Measurements from ENCODE around the gene NAV3. TPM values are rescaled to one million over a fixed set of nuclear protein-coding genes. Genes with fewer than 3 reads are reported as not detected.
A peak's percentile ranks its signal among the peaks of the same experiment; 100 is the strongest.

The NAV3 gene
- total and polyA plus RNA-seq, 4 donors, result 0.25 to 40.3 (median 3.9) TPM

DNA sequence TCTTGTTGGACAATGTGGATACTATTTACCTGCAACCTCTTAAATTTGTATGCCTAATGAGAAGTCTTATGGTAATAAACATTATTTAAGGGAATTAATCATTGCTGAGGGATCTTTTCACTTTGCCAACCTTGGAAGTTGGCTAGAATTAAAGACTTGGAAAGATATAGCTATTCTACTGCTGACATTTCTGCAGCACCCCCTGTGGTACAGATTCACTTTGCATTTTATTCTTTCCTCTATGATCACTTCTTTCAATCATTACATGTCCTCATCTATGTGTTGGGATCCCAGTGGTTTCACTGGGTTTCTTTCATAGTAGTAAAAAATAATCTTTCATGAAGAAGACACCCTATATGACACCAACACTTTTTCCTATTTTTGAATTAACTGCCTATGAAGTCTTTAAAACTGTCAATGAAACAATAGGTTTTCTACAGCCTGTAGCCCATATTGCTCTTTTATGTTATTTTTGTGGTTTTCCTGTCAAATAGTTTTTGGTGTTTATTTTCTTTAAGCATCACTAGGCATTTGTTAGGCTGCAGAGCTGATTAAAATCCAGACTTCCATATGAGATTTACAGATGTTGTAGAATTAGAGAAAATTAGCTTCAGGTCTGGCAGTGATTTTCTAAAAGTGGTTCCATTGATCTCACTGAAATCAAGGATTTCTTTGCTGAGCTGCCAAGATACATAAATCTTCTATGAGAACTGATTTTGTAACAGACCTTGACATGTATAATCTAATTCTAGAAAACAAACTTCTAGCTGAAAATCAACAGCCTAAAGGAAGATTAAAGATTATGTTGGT lies 256.1 kb downstream of the NAV3 start:
- DNase-seq, result no peak
- intact Hi-C loops (cut with DNase I), result no loop called here
- no peaks in the 10 kb centered on the region for H3K36me3 ChIP-seq (ENCODE audit: control insufficient read depth in 1 of 2, insufficient read depth in 2 of 2, low read length in 1 of 2)
- no peak overlapping the region for H3K27ac ChIP-seq (ENCODE audit: low read depth in 1 of 2, low read length in 2 of 2)
- no peak overlapping the region for H3K4me3 ChIP-seq (ENCODE audit: low read length in 2 of 2)
- no peak for ATAC-seq (ENCODE audit: low FRiP score)
- no peaks in the 10 kb centered on the region for H3K27me3 ChIP-seq (ENCODE audit: control insufficient read depth in 1 of 2, insufficient read depth in 2 of 2, low read length in 1 of 2)
- H3K9me3 ChIP-seq (ENCODE audit: control insufficient read depth, low read length), result no peaks in the 10 kb centered on the region
- H3K4me1 ChIP-seq (ENCODE audit: control insufficient read depth in 1 of 2, insufficient read depth in 2 of 2, low read length in 2 of 2), result no peaks in the 10 kb centered on the region

DNA sequence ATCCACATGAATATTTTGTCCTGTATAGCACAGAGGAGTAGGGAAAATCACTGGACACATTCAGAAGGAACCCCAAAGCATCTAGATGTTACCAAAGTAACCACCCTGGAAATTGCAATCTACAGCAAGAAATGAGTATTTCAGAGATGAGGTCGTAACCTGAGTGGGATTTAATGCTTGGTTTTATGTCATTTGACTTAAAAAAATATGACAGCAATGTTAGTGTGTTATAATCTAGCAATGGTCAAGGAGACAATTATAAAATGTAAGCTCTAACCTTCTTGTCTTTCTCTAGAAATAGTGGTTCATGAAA lies 256.6 kb downstream of the NAV3 start:
- H3K4me3 ChIP-seq (ENCODE audit: low read length in 2 of 2), result no peak overlapping the region
- intact Hi-C loops (cut with DNase I), result no loop called here
- no peak overlapping the region for H3K27ac ChIP-seq (ENCODE audit: low read depth in 1 of 2, low read length in 2 of 2)
- H3K4me1 ChIP-seq (ENCODE audit: control insufficient read depth in 1 of 2, insufficient read depth in 2 of 2, low read length in 2 of 2), result no peaks in the 10 kb centered on the region
- ATAC-seq (ENCODE audit: low FRiP score) (no peak), DNase-seq (no peak)
- no peaks in the 10 kb centered on the region for H3K9me3 ChIP-seq (ENCODE audit: control insufficient read depth, low read length)
- 76% methylated on average over 1 of the region's 1 CpG for WGBS, 2 donors
- H3K27me3 ChIP-seq (ENCODE audit: control insufficient read depth in 1 of 2, insufficient read depth in 2 of 2, low read length in 1 of 2), result no peaks in the 10 kb centered on the region
- no peaks in the 10 kb centered on the region for H3K36me3 ChIP-seq (ENCODE audit: control insufficient read depth in 1 of 2, insufficient read depth in 2 of 2, low read length in 1 of 2)

DNA sequence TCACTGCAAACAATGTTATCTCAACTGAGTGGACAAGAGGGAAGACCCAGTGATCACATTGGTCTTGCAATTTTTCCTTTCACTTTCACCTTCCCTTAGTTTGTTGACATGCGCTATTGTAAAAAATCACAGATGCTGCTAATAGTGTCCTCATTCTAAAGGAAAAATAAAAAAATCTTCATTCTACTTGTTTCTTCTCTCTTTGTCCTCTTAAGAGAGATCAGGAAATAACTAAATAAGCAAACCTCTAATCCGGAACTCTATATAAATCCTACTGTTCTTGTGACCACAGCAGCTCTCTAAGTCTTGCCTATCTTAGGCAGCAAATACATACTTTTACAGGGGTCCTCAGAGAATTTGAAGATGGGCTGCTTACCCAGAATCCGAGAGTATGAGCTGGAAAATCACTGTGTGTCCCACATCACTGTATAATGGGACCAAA lies 257.7 kb downstream of the NAV3 start:
- H3K36me3 ChIP-seq (ENCODE audit: control insufficient read depth in 1 of 2, insufficient read depth in 2 of 2, low read length in 1 of 2), result no peaks in the 10 kb centered on the region
- ATAC-seq (ENCODE audit: low FRiP score) (no peak), DNase-seq (no peak)
- no peak overlapping the region for H3K27ac ChIP-seq (ENCODE audit: low read depth in 1 of 2, low read length in 2 of 2)
- no peaks in the 10 kb centered on the region for H3K9me3 ChIP-seq (ENCODE audit: control insufficient read depth, low read length)
- H3K4me3 ChIP-seq (ENCODE audit: low read length in 2 of 2), result no peak overlapping the region
- no peaks in the 10 kb centered on the region for H3K27me3 ChIP-seq (ENCODE audit: control insufficient read depth in 1 of 2, insufficient read depth in 2 of 2, low read length in 1 of 2)
- intact Hi-C loops (cut with DNase I), result no loop called here
- 65 to 68% methylated on average over 3 of the region's 3 CpGs for WGBS, 2 donors
- H3K4me1 ChIP-seq (ENCODE audit: control insufficient read depth in 1 of 2, insufficient read depth in 2 of 2, low read length in 2 of 2), result no peaks in the 10 kb centered on the region

DNA sequence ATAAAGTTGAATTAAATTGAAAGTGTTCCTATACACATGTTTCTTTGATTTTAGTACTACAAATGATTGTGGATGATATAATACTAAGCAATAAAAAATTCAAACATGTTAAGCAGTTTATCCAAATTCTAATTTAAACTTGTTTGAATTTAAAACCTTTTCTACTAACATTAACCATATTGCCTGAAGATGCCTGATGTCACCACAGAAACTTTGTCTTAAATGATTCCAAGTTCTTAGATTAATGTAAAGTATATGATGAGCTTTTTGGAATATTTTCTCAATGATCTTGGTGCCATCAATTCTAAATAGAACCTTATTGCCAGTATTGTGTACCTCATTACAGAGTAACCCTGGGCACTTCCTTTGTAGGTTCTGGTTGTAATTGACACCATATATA lies 259.6 kb downstream of the NAV3 start:
- H3K27me3 ChIP-seq (ENCODE audit: control insufficient read depth in 1 of 2, insufficient read depth in 2 of 2, low read length in 1 of 2), result no peaks in the 10 kb centered on the region
- H3K36me3 ChIP-seq (ENCODE audit: control insufficient read depth in 1 of 2, insufficient read depth in 2 of 2, low read length in 1 of 2), result no peaks in the 10 kb centered on the region
- DNase-seq (no peak), ATAC-seq (ENCODE audit: low FRiP score) (no peak)
- intact Hi-C loops (cut with DNase I), result no loop called here
- no peaks in the 10 kb centered on the region for H3K4me1 ChIP-seq (ENCODE audit: control insufficient read depth in 1 of 2, insufficient read depth in 2 of 2, low read length in 2 of 2)
- no peaks in the 10 kb centered on the region for H3K9me3 ChIP-seq (ENCODE audit: control insufficient read depth, low read length)
- no peak overlapping the region for H3K4me3 ChIP-seq (ENCODE audit: low read length in 2 of 2)
- H3K27ac ChIP-seq (ENCODE audit: low read depth in 1 of 2, low read length in 2 of 2), result no peak overlapping the region

DNA sequence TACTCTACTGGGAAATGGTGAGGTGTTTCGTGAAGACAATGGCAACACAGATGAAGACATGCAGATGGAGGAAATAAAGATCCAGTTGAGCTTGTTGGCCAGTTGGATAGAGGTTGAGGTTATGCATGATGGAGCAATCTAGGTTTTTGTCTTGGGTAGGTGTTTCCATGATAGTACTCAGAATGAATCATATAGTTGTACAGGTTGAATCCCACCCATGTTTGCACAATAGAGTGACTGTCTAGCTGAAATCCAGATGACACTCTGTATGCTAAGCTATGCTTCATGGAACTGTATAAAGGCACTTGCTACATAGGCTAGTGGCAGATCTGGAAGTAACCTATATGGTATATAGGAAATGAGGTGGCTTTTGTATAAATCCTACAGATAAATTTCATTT lies 264.9 kb downstream of the NAV3 start:
- ATAC-seq (ENCODE audit: low FRiP score), result no peak
- intact Hi-C loops (cut with DNase I), result no loop called here

DNA sequence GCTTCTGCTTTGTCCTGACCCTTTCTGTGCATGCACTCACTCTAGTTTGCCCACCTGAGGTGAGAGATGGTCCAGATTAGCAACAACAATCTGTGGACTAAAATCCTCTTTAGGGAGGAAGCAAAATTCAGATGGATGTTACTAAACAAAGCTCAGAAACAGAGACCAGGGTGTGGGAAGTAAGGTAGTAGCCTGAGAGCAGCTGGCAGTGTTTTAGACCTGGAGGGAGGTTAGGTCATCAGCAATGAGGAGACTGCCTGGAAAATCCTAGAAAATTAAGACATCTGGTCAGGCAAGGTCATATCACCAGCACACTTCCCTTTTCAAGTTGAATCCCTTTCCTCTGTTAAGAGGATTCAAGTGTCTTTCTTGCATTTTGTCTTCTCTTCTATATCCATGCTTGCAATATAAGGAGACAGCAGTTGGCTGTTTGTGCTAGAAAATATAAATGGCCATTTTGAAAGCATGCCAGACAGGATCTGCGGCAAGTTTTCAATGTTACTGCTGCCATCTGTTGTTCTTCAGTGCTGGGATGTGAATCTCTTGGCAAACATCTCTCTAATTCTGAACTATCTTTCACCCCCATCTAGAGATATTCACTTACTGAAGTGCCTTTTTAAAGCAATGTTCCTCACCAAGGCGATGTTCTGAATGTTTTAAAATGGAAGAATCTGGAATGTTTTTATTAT lies 266.4 kb downstream of the NAV3 start:
- Histone ChIP-seq H3K27me3 (ENCODE audit: control insufficient read depth in 1 of 2, insufficient read depth in 2 of 2, low read length in 1 of 2) (no peaks in the 10 kb centered on the region), H3K27ac (ENCODE audit: low read depth in 1 of 2, low read length in 2 of 2) (no peak overlapping the region), H3K9me3 (ENCODE audit: control insufficient read depth, low read length) (no peaks in the 10 kb centered on the region), H3K4me3 (ENCODE audit: low read length in 2 of 2) (no peak overlapping the region), H3K4me1 (ENCODE audit: control insufficient read depth in 1 of 2, insufficient read depth in 2 of 2, low read length in 2 of 2) (no peaks in the 10 kb centered on the region), H3K36me3 (ENCODE audit: control insufficient read depth in 1 of 2, insufficient read depth in 2 of 2, low read length in 1 of 2) (no peaks in the 10 kb centered on the region)
- ATAC-seq (ENCODE audit: low FRiP score), result peak; percentile 46
- intact Hi-C loops (cut with DNase I), result no loop called here
- DNase-seq, result peak in 1 of 2 donors; percentile 24
- 67 to 68% methylated on average over 2 of the region's 2 CpGs for WGBS, 2 donors

More for the DNA sequence above, 264.9 kb downstream of the NAV3 start:
- 44 to 93% methylated on average over 1 of the region's 1 CpG for WGBS, 2 donors
- no peak overlapping the region for H3K4me3 ChIP-seq (ENCODE audit: low read length in 2 of 2)
- H3K4me1 ChIP-seq (ENCODE audit: control insufficient read depth in 1 of 2, insufficient read depth in 2 of 2, low read length in 2 of 2), result no peaks in the 10 kb centered on the region
- DNase-seq, result no peak
- no peaks in the 10 kb centered on the region for H3K36me3 ChIP-seq (ENCODE audit: control insufficient read depth in 1 of 2, insufficient read depth in 2 of 2, low read length in 1 of 2)
- H3K27me3 ChIP-seq (ENCODE audit: control insufficient read depth in 1 of 2, insufficient read depth in 2 of 2, low read length in 1 of 2), result no peaks in the 10 kb centered on the region
- no peaks in the 10 kb centered on the region for H3K9me3 ChIP-seq (ENCODE audit: control insufficient read depth, low read length)
- no peak overlapping the region for H3K27ac ChIP-seq (ENCODE audit: low read depth in 1 of 2, low read length in 2 of 2)

DNA sequence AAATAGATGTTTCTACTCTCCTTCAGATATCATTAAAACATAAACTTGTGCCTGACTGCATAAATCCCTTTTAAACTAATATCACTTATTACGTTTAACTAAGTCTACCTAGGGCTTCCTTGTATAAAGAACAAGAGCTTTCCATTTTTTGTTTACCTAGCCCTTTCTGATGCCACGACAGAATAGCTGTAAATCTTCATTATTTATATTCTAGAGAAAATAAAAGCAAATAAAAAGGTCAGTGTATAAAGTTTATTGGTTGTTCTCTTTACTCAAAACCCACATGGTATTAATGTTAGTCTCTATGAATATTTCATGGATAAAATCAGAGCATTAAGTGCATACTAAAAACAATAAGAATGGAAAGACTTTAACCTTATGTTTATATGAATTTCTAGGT lies 269.1 kb downstream of the NAV3 start:
- intact Hi-C loops (cut with DNase I), result no loop called here
- no peak for ATAC-seq (ENCODE audit: low FRiP score)

DNA sequence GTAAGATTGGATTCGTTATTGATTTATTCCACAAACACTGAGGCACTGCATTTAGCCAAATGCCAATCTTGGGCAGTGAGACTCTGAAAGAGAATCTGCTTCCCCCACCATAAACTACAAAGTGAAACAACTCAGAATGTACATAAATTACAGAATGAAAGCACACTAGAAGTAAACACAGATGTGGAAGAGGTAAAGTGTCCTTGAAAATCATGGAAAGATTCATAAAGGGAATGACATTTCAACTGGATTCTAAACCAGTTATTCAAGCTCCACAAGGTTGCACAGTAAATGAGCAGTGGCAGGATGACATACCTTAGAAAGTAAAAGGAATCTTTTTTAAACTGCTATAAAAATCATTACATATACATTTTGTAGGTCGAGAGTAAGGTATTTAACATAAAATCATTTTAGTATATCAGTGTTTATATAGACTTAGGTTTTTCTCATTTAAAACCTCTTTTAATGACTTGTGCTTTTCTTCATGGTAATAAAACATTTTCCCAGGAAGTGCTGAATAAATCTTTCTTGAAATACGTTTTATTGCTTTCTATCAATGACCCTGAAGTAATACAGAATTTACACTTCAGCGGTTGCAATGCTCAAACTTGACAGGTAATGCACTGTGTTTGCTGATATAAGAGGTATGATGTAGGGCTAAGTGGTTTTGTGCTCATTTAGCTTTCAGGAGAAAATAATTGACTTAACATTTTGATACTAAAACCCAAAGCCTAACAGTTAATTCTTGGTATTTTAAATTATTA lies 270.6 kb downstream of the NAV3 start:
- DNase-seq (no peak), ATAC-seq (ENCODE audit: low FRiP score) (no peak)
- no peaks in the 10 kb centered on the region for H3K27me3 ChIP-seq (ENCODE audit: control insufficient read depth in 1 of 2, insufficient read depth in 2 of 2, low read length in 1 of 2)
- intact Hi-C loops (cut with DNase I), result no loop called here
- no peak overlapping the region for H3K4me3 ChIP-seq (ENCODE audit: low read length in 2 of 2)
- 18 to 29% methylated on average over 4 of the region's 4 CpGs for WGBS, 2 donors
- no peaks in the 10 kb centered on the region for H3K4me1 ChIP-seq (ENCODE audit: control insufficient read depth in 1 of 2, insufficient read depth in 2 of 2, low read length in 2 of 2)
- no peaks in the 10 kb centered on the region for H3K9me3 ChIP-seq (ENCODE audit: control insufficient read depth, low read length)
- no peak overlapping the region for H3K27ac ChIP-seq (ENCODE audit: low read depth in 1 of 2, low read length in 2 of 2)
- H3K36me3 ChIP-seq (ENCODE audit: control insufficient read depth in 1 of 2, insufficient read depth in 2 of 2, low read length in 1 of 2), result no peaks in the 10 kb centered on the region

More for the DNA sequence above, 269.1 kb downstream of the NAV3 start:
- Histone ChIP-seq H3K36me3 (ENCODE audit: control insufficient read depth in 1 of 2, insufficient read depth in 2 of 2, low read length in 1 of 2) (no peaks in the 10 kb centered on the region), H3K27ac (ENCODE audit: low read depth in 1 of 2, low read length in 2 of 2) (no peak overlapping the region), H3K4me1 (ENCODE audit: control insufficient read depth in 1 of 2, insufficient read depth in 2 of 2, low read length in 2 of 2) (no peaks in the 10 kb centered on the region), H3K27me3 (ENCODE audit: control insufficient read depth in 1 of 2, insufficient read depth in 2 of 2, low read length in 1 of 2) (no peaks in the 10 kb centered on the region), H3K9me3 (ENCODE audit: control insufficient read depth, low read length) (no peaks in the 10 kb centered on the region), H3K4me3 (ENCODE audit: low read length in 2 of 2) (no peak overlapping the region)
- no peak for DNase-seq
- WGBS, 2 donors, result 27% methylated on average over 2 of the region's 2 CpGs

Measured in aorta (tissue), 5 donors.